GM23248 (cell line): ENCODE results near the gene IL19. TPM values are rescaled to one million over a fixed set of nuclear protein-coding genes. Genes with fewer than 3 reads are reported as not detected.

Source experiments
- DNase-seq: peaks from one replicate; pipeline ENCODE4 v3.0.0-alpha.2; 2015
- H2AFZ ChIP-seq: fragments of 200-600 bp; sonication (generic); 2 replicates; pipeline ENCODE4 v1.6.1; 2016; ENCODE audit warnings: antibody characterized with exemption
- H3F3A ChIP-seq: fragments of 200-600 bp; sonication (generic); 2 replicates; pipeline ENCODE4 v1.6.1; 2016; ENCODE audit warnings: mild to moderate bottlenecking, antibody characterized with exemption, mixed run types; ENCODE audit not compliant: insufficient read depth
- H3K27ac ChIP-seq: fragments of 200-600 bp; sonication (generic); 2 replicates; pipeline ENCODE4 v1.5.1; 2016; ENCODE audit warnings: mild to moderate bottlenecking
- H3K27me3 ChIP-seq: fragments of 200-600 bp; sonication (generic); replicated peaks from 2 replicates; pipeline ENCODE4 v1.6.1; 2016; ENCODE audit warnings: mild to moderate bottlenecking; ENCODE audit not compliant: insufficient read depth
- H3K36me3 ChIP-seq: fragments of 200-600 bp; sonication (generic); 2 replicates; pipeline ENCODE4 v1.6.1; 2016; ENCODE audit warnings: low read depth, mild to moderate bottlenecking
- H3K4me1 ChIP-seq: fragments of 200-600 bp; sonication (generic); 2 replicates; pipeline ENCODE4 v1.6.1; 2016; ENCODE audit warnings: mild to moderate bottlenecking; ENCODE audit not compliant: insufficient read depth
- H3K4me2 ChIP-seq: fragments of 200-600 bp; sonication (generic); one replicate; pipeline ENCODE4 v1.6.1; 2016; ENCODE audit warnings: mild to moderate bottlenecking; ENCODE audit not compliant: unreplicated experiment
- H3K4me3 ChIP-seq: fragments of 200-600 bp; sonication (generic); 2 replicates; pipeline ENCODE4 v1.5.1; 2016; ENCODE audit warnings: mild to moderate bottlenecking
- H3K79me2 ChIP-seq: fragments of 200-600 bp; sonication (generic); 2 replicates; pipeline ENCODE4 v1.6.1; 2016; ENCODE audit warnings: mild to moderate bottlenecking; ENCODE audit not compliant: insufficient read depth
- H3K9ac ChIP-seq: fragments of 200-600 bp; sonication (generic); 2 replicates; pipeline ENCODE4 v1.6.1; 2016; ENCODE audit warnings: mild to moderate bottlenecking
- H3K9me2 ChIP-seq: fragments of 200-600 bp; sonication (generic); 2 replicates; pipeline ENCODE4 v1.6.1; 2016; ENCODE audit warnings: mixed run types, mild to moderate bottlenecking, moderate library complexity; ENCODE audit not compliant: insufficient read depth
- H3K9me3 ChIP-seq: fragments of 200-600 bp; sonication (generic); one replicate; pipeline ENCODE4 v1.6.1; 2017; ENCODE audit warnings: low read depth
- H4K20me1 ChIP-seq: fragments of 200-600 bp; sonication (generic); 2 replicates; pipeline ENCODE4 v1.6.0; 2016; ENCODE audit not compliant: insufficient read depth
- EZH2 ChIP-seq: fragments of 200-600 bp; sonication (generic); IDR thresholded peaks from 2 replicates; pipeline ENCODE4 v1.6.1; 2018; ENCODE audit warnings: antibody characterized with exemption, mild to moderate bottlenecking; ENCODE audit not compliant: insufficient read depth, poor library complexity, severe bottlenecking
- EZH2phosphoT487 ChIP-seq: fragments of 200-600 bp; sonication (generic); IDR thresholded peaks from 2 replicates; pipeline ENCODE4 v1.6.1; 2018; ENCODE audit warnings: antibody characterized with exemption, moderate library complexity, mild to moderate bottlenecking, low read depth; ENCODE audit not compliant: insufficient read depth
- WGBS, 2 experiments: methylation state at CpG; one replicate each; pipeline ENCODE4 v1.1.6; 2015 to 2017; ENCODE audit warnings: low lambda C conversion rate in 2 of 2, low coverage in 1 of 2; ENCODE audit errors: missing lambda C conversion rate in 2 of 2; 5-methylcytosine and 5-hydroxymethylcytosine counted together
- in situ Hi-C: fragments of 300-500 bp; cut with MboI; formaldehyde crosslinking; loops from 2 replicates; pipeline ENCODE4 v1.15.0; 2020
- polyA plus RNA-seq: library from polyadenylated mRNA; unstranded; fragments of >200 nt; fragmentation: Nextera tagmentation; extraction: Ambion mirVana; gene quantifications from 2 replicates; pipeline ENCODE4 v1.2.1, GENCODE V29; 2016
- total RNA-seq: library from RNA; depleted of rRNA; stranded (reverse); fragments of >200 nt; shearing (Covaris generic); gene quantifications from 2 replicates; pipeline ENCODE4 v1.2.3, GENCODE V29; 2014

The IL19 gene
- total and polyA plus RNA-seq, 2 experiments from 2014 or later: not detected

- no peak overlapping the region for H3K27ac ChIP-seq
Measured at GRCh38 chr1:206792939-206793607, 22.5 kb downstream of the IL19 start.

DNA sequence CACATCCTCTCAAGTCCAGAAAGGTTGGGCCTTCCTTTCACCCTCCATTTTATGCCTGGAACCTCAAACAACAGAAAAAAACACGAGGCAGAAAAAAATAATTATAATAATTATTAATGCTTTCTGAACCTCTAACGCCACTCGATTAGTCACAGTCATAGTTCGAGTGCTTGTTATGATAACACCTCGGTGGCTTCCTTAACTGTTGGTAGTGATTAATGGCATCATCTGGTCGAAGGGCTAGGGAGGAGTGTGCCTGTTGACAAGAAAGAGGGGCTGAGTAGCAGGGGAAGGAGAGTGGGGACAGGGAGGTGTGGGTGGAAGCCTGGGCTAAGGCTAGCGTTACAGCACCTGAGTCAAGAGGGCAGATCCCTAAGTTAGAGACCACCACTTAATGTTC is 23.0 kb downstream of the IL19 start:
- no peak overlapping the region for H3K27ac ChIP-seq
- H3K4me3 ChIP-seq: no peak overlapping the region
- DNase-seq: no peak
- H3K4me1 ChIP-seq: peaks cover 12% of the 10 kb centered on the region
- no peak overlapping the region for H3K4me2 ChIP-seq
- in situ Hi-C loops: no loop called here
- no peak overlapping the region for H2AFZ ChIP-seq
- H3K9me3 ChIP-seq: no peaks in the 10 kb centered on the region
- no peaks in the 10 kb centered on the region for H3K79me2 ChIP-seq
- H3F3A ChIP-seq: peaks cover 16% of the 10 kb centered on the region; the same call in 1 of the 2 replicates
- H3K36me3 ChIP-seq: no peaks in the 10 kb centered on the region
- H3K9ac ChIP-seq: no peak overlapping the region
- no peaks in the 10 kb centered on the region for H4K20me1 ChIP-seq
- H3K27me3 ChIP-seq: no peaks in the 10 kb centered on the region
- no peaks in the 10 kb centered on the region for H3K9me2 ChIP-seq
- TF ChIP-seq EZH2phosphoT487 (no peak), EZH2 (no peak)
- 64 to 67% methylated on average over 7 of the region's 7 CpGs for WGBS, 2 experiments

More at GRCh38 chr1:206792939-206793607, 22.5 kb downstream of the IL19 start:
- H3K4me3 ChIP-seq: no peak overlapping the region
- no peak for DNase-seq
- no peaks in the 10 kb centered on the region for H4K20me1 ChIP-seq
- no peaks in the 10 kb centered on the region for H3K9me2 ChIP-seq
- no peak overlapping the region for H2AFZ ChIP-seq
- in situ Hi-C loops: no loop called here
- H3K36me3 ChIP-seq: no peaks in the 10 kb centered on the region
- WGBS, 2 experiments: 83 to 89% methylated on average over 15 to 16 of the region's 16 CpGs
- TF ChIP-seq EZH2 (no peak), EZH2phosphoT487 (no peak)
- H3K4me2 ChIP-seq: no peak overlapping the region
- no peaks in the 10 kb centered on the region for H3K27me3 ChIP-seq
- H3F3A ChIP-seq: peaks cover 16% of the 10 kb centered on the region; the same call in 1 of the 2 replicates
- no peaks in the 10 kb centered on the region for H3K9me3 ChIP-seq
- H3K4me1 ChIP-seq: peaks cover 12% of the 10 kb centered on the region
- H3K9ac ChIP-seq: no peak overlapping the region
- no peaks in the 10 kb centered on the region for H3K79me2 ChIP-seq

GRCh38 chr1:206794294-206794908 is 23.8 kb downstream of the IL19 start:
- Histone ChIP-seq H3K4me3 (no peak overlapping the region), H3K27me3 (no peaks in the 10 kb centered on the region), H3K9me2 (no peaks in the 10 kb centered on the region), H3K9ac (no peak overlapping the region), H3K36me3 (no peaks in the 10 kb centered on the region), H4K20me1 (no peaks in the 10 kb centered on the region), H2AFZ (no peak overlapping the region), H3K4me2 (no peak overlapping the region), H3F3A (peaks cover 16% of the 10 kb centered on the region; the same call in 1 of the 2 replicates), H3K27ac (no peak overlapping the region), H3K79me2 (no peaks in the 10 kb centered on the region), H3K9me3 (no peaks in the 10 kb centered on the region), H3K4me1 (peaks cover 12% of the 10 kb centered on the region)
- no peak for DNase-seq
- in situ Hi-C loops: no loop called here
- 81 to 88% methylated on average over 11 of the region's 11 CpGs for WGBS, 2 experiments
- TF ChIP-seq EZH2 (no peak), EZH2phosphoT487 (no peak)

DNA sequence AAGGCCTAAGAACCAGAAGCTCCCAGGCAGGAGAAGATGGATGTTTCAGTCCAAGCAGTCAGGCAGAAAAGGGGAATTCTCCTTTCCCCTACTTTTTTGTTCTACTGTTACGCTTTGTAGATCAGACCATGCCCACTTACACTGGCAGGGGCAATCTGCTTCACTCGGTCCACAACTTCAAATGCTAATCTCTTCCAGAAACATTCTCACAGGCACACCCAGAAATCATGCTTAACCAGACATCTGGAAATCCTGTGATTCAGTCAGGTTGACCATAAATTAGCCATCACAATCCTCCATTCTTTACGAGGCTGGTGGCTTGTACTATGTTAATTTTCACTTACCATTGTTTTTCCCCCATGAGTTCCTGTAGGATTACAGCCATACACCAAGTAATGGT is 25.5 kb downstream of the IL19 start:
- H3K9me3 ChIP-seq: no peaks in the 10 kb centered on the region
- H4K20me1 ChIP-seq: no peaks in the 10 kb centered on the region
- no peaks in the 10 kb centered on the region for H3K9me2 ChIP-seq
- in situ Hi-C loops: no loop called here
- H3K27ac ChIP-seq: no peak overlapping the region
- H3K79me2 ChIP-seq: no peaks in the 10 kb centered on the region
- no peak for TF ChIP-seq EZH2phosphoT487
- no peak for TF ChIP-seq EZH2
- no peak overlapping the region for H3K4me3 ChIP-seq
- H3K27me3 ChIP-seq: no peaks in the 10 kb centered on the region
- H3F3A ChIP-seq: peaks cover 26% of the 10 kb centered on the region
- H3K4me1 ChIP-seq: peaks cover 21% of the 10 kb centered on the region
- WGBS, 2 experiments: 54 to 68% methylated on average over 3 of the region's 3 CpGs
- H3K9ac ChIP-seq: no peak overlapping the region
- no peaks in the 10 kb centered on the region for H3K36me3 ChIP-seq
- no peak overlapping the region for H2AFZ ChIP-seq
- DNase-seq: no peak
- H3K4me2 ChIP-seq: no peak overlapping the region
